ENCODE measurements around the gene PDC. TPM values are rescaled to one million over a fixed set of nuclear protein-coding genes. Genes with fewer than 3 reads are reported as not detected.

PDC gene
- polyA plus RNA-seq, 1 of the 3 experiments (the other 2 are of a cell fraction) = not detected

GRCh38 chr1:186429017-186429416 lies 31.9 kb downstream of the PDC start:
- H3K27ac ChIP-seq (ENCODE audit: low read depth in 2 of 2, low read length in 1 of 2) = no peak overlapping the region
- no peaks in the 10 kb centered on the region for H3K9me3 ChIP-seq
- 80% methylated on average over 3 of the region's 3 CpGs for WGBS (ENCODE audit: low lambda C conversion rate)
- no peak for DNase-seq
- no peaks in the 10 kb centered on the region for H3K36me3 ChIP-seq (replicated peaks in 1 of 2; ENCODE audit: control insufficient read depth in 1 of 2, insufficient read depth in 2 of 2, low read length in 1 of 2)
- H3K79me2 ChIP-seq (ENCODE audit: insufficient read depth) = no peaks in the 10 kb centered on the region
- H3F3A ChIP-seq (replicated peaks; ENCODE audit: insufficient read depth) = no peaks in the 10 kb centered on the region
- no peak overlapping the region for H3K4me2 ChIP-seq
- TF ChIP-seq TEAD4 (IDR thresholded peaks at IDR 0.05; ENCODE audit: borderline replicate concordance, insufficient read depth) (no peak), RFX5 (IDR thresholded peaks at IDR 0.05; ENCODE audit: low read length) (no peak)
- H3K9ac ChIP-seq = no peak overlapping the region
- no peak overlapping the region for H2AFZ ChIP-seq (ENCODE audit: low read depth)
- H3K4me1 ChIP-seq (ENCODE audit: control insufficient read depth in 1 of 2, insufficient read depth in 2 of 2, low read depth in 1 of 2, low read length in 1 of 2) = no peaks in the 10 kb centered on the region
- H4K20me1 ChIP-seq (ENCODE audit: insufficient read depth) = no peaks in the 10 kb centered on the region
- H3K4me3 ChIP-seq (ENCODE audit: low read depth in 2 of 2, low read length in 1 of 2) = no peak overlapping the region
- POLR2A ChIA-PET = no interaction called here
- CTCF ChIA-PET = interaction anchor here (1.8 kb wide), 1 partner anchor 25 kb away, joined by 6 read pairs; no protein-coding TSS in a partner anchor
- H3K27me3 ChIP-seq (ENCODE audit: insufficient read depth) = no peaks in the 10 kb centered on the region
- H3K9me2 ChIP-seq = no peaks in the 10 kb centered on the region

GRCh38 chr1:186426118-186426517 lies 34.8 kb downstream of the PDC start:
- Histone ChIP-seq H3K9ac (no peak overlapping the region), H3K4me2 (no peak overlapping the region)
- CTCF ChIA-PET = no interaction called here

More at GRCh38 chr1:186426118-186426517, 34.8 kb downstream of the PDC start:
- Histone ChIP-seq H2AFZ (ENCODE audit: low read depth) (no peak overlapping the region), H3K27ac (ENCODE audit: low read depth in 2 of 2, low read length in 1 of 2) (no peak overlapping the region), H3K4me3 (ENCODE audit: low read depth in 2 of 2, low read length in 1 of 2) (no peak overlapping the region), H3K9me3 (no peaks in the 10 kb centered on the region), H3K36me3 (replicated peaks in 1 of 2; ENCODE audit: control insufficient read depth in 1 of 2, insufficient read depth in 2 of 2, low read length in 1 of 2) (peaks cover 0 to 4% of the 10 kb centered on the region in 2 experiments), H3K4me1 (ENCODE audit: control insufficient read depth in 1 of 2, insufficient read depth in 2 of 2, low read depth in 1 of 2, low read length in 1 of 2) (no peaks in the 10 kb centered on the region; a peak in 1 of 4 replicates), H3F3A (replicated peaks; ENCODE audit: insufficient read depth) (no peaks in the 10 kb centered on the region), H3K79me2 (ENCODE audit: insufficient read depth) (no peaks in the 10 kb centered on the region), H4K20me1 (ENCODE audit: insufficient read depth) (no peaks in the 10 kb centered on the region), H3K27me3 (ENCODE audit: insufficient read depth) (no peaks in the 10 kb centered on the region), H3K9me2 (no peaks in the 10 kb centered on the region)
- WGBS (ENCODE audit: low lambda C conversion rate) = 72% methylated on average over 3 of the region's 3 CpGs
- POLR2A ChIA-PET = no interaction called here
- DNase-seq = no peak
- TF ChIP-seq GABPA (IDR thresholded peaks at IDR 0.05; ENCODE audit: low read depth) = no peak
- no peak for TF ChIP-seq GATA2 (CRISPR knock-in tag; IDR thresholded peaks at IDR 0.05)
- no peak for TF ChIP-seq JUND (IDR thresholded peaks at IDR 0.05)
- no peak for TF ChIP-seq SIN3A (IDR thresholded peaks at IDR 0.05; ENCODE audit: borderline replicate concordance, low read depth, low read length)
- TF ChIP-seq TAF1 (IDR thresholded peaks at IDR 0.05; ENCODE audit: borderline replicate concordance, low read depth, low read length) = no peak
- TF ChIP-seq IRF3 (IDR thresholded peaks at IDR 0.05; ENCODE audit: low read depth, low read length) = no peak
- no peak for TF ChIP-seq RXRA (IDR thresholded peaks at IDR 0.05; ENCODE audit: borderline replicate concordance, low read depth)
- TF ChIP-seq ZBTB33 (IDR thresholded peaks at IDR 0.05; ENCODE audit: borderline replicate concordance, low read depth) = no peak
- TF ChIP-seq REST (IDR thresholded peaks at IDR 0.05; ENCODE audit: low read depth, low read length) = no peak
- TF ChIP-seq RFX5 (IDR thresholded peaks at IDR 0.05; ENCODE audit: low read length) = no peak
- TF ChIP-seq RCOR1 (IDR thresholded peaks at IDR 0.05; ENCODE audit: low read length) = no peak
- no peak for TF ChIP-seq NFIC (IDR thresholded peaks at IDR 0.05; ENCODE audit: borderline replicate concordance)
- no peak for TF ChIP-seq RAD21 (IDR thresholded peaks at IDR 0.05; ENCODE audit: low read length)
- no peak for TF ChIP-seq FOXM1 (IDR thresholded peaks at IDR 0.05; ENCODE audit: low read depth)
- no peak for TF ChIP-seq TEAD4 (IDR thresholded peaks at IDR 0.05; ENCODE audit: borderline replicate concordance, insufficient read depth)
- TF ChIP-seq ELF1 (IDR thresholded peaks at IDR 0.05) = no peak
- TF ChIP-seq CTCF (IDR thresholded peaks at IDR 0.05) = no peak
- no peak for TF ChIP-seq TCF12 (IDR thresholded peaks at IDR 0.05)
- no peak for TF ChIP-seq EP300 (IDR thresholded peaks at IDR 0.05; ENCODE audit: borderline replicate concordance in 1 of 2, low read depth in 1 of 2, low read length in 1 of 2)
- no peak for TF ChIP-seq MEF2A (IDR thresholded peaks at IDR 0.05; ENCODE audit: borderline replicate concordance, low read depth)

All from SK-N-SH (cell line).